Caco-2 (cell line): ENCODE measurements around the gene USP13. TPM values are rescaled to one million over a fixed set of nuclear protein-coding genes. Genes with fewer than 3 reads are reported as not detected.

Experiments
- BruUV-seq: library from RNA; stranded (reverse); fragments of 400-500 nt; replicated peaks from 2 replicates; lab custom pipeline; 2021; lab: Mats Ljungman, UMichigan
- CTCF ChIA-PET: fragments of 300-600 bp; sonication (Branson Sonifier 250); formaldehyde crosslinking; loops from one replicate; lab custom pipeline; 2022; ENCODE audit warnings: antibody characterized with exemption; lab: Charles Lee
- POLR2A ChIA-PET: fragments of 300-600 bp; sonication (Branson Sonifier 250); formaldehyde crosslinking; loops from one replicate; lab custom pipeline; 2022; ENCODE audit warnings: antibody characterized with exemption; lab: Charles Lee
- DNase-seq, 2 experiments: peaks; one replicate each; pipeline versions ENCODE4 v3.0.0 to v3.0.0-alpha.2; 2020 to 2022
- H3K27me3 ChIP-seq: replicated peaks from 2 replicates; pipeline ENCODE4 v1.6.0; 2011; ENCODE audit warnings: low read length; ENCODE audit not compliant: control insufficient read depth, insufficient read depth
- H3K36me3 ChIP-seq: 2 replicates; pipeline ENCODE4 v1.5.1; 2011; ENCODE audit warnings: low read length; ENCODE audit not compliant: control insufficient read depth, insufficient read depth
- H3K4me1 ChIP-seq: fragments of 250-450 bp; sonication (Bioruptor Pico); 2 replicates; pipeline ENCODE4 v1.5.1; 2020; ENCODE audit warnings: mild to moderate bottlenecking
- H3K4me3 ChIP-seq: 2 replicates; pipeline ENCODE4 v1.5.1; 2011; ENCODE audit warnings: low read depth, mild to moderate bottlenecking, control low read depth, low read length
- H3K9me3 ChIP-seq: fragments of 250-450 bp; sonication (Bioruptor Pico); 2 replicates; pipeline ENCODE4 v1.5.1; 2020; ENCODE audit warnings: mild to moderate bottlenecking, moderate library complexity
- H3K27ac Mint-ChIP-seq: one replicate; pipeline ENCODE4 v1.8.0; 2022; ENCODE audit warnings: mixed read lengths; ENCODE audit not compliant: unreplicated experiment
- H3K27me3 Mint-ChIP-seq: one replicate; pipeline ENCODE4 v1.8.0; 2022; ENCODE audit warnings: mixed read lengths; ENCODE audit not compliant: insufficient read depth, unreplicated experiment
- H3K36me3 Mint-ChIP-seq: one replicate; pipeline ENCODE4 v1.8.0; 2022; ENCODE audit warnings: mild to moderate bottlenecking, mixed read lengths; ENCODE audit not compliant: insufficient read depth, unreplicated experiment
- H3K4me1 Mint-ChIP-seq: one replicate; pipeline ENCODE4 v1.8.0; 2022; ENCODE audit warnings: low read depth, mixed read lengths; ENCODE audit not compliant: unreplicated experiment
- H3K4me3 Mint-ChIP-seq: one replicate; pipeline ENCODE4 v1.8.0; 2022; ENCODE audit warnings: mild to moderate bottlenecking, moderate library complexity, mixed read lengths; ENCODE audit not compliant: unreplicated experiment
- H3K9me3 Mint-ChIP-seq: one replicate; pipeline ENCODE4 v1.8.0; 2022; ENCODE audit warnings: mixed read lengths; ENCODE audit not compliant: unreplicated experiment
- CTCF ChIP-seq, 2 experiments: fragments of 200-600 bp in 1 of 2; IDR thresholded peaks; 1 replicate in 1 of 2; 2 replicates in 1 of 2; pipeline versions ENCODE4 v1.5.1 to v1.8.0; 2011 to 2022; ENCODE audit warnings: antibody characterized with exemption in 1 of 2, control low read depth in 1 of 2, inconsistent platforms in 1 of 2, low read depth in 1 of 2, low read length in 1 of 2, mild to moderate bottlenecking in 1 of 2, moderate library complexity in 1 of 2; ENCODE audit not compliant: insufficient read depth in 1 of 2, severe bottlenecking in 1 of 2, unreplicated experiment in 1 of 2
- intact Hi-C: fragments of 100-400 bp; cut with micrococcal nuclease; formaldehyde crosslinking; loops from one replicate; pipeline ENCODE4 v1.10.0; 2022; ENCODE audit not compliant: unreplicated experiment
- total RNA-seq: library from RNA; stranded (reverse); gene quantifications from 2 replicates; pipeline ENCODE4 v1.2.3, GENCODE V29; 2022

The USP13 gene
- total RNA-seq, 1 experiment from 2014 or later, result 16.2 TPM

- Histone ChIP-seq H3K36me3 (no peaks in the 10 kb centered on the region), H3K4me3 (no peak overlapping the region), H3K4me1 (no peaks in the 10 kb centered on the region; the same call in 1 of the 2 replicates), H3K9me3 (no peaks in the 10 kb centered on the region), H3K27me3 (no peaks in the 10 kb centered on the region)
- no peak overlapping the region for H3K27ac Mint-ChIP-seq
- no peaks in the 10 kb centered on the region for H3K9me3 Mint-ChIP-seq
- TF ChIP-seq CTCF (IDR thresholded peaks at IDR 0.05; ENCODE audit: insufficient read depth in 1 of 2, low read depth in 1 of 2, low read length in 1 of 2, severe bottlenecking in 1 of 2, unreplicated experiment in 1 of 2), result no peak
- intact Hi-C loops, result no loop called here
- peaks cover 6% of the 10 kb centered on the region for H3K36me3 Mint-ChIP-seq
- POLR2A ChIA-PET, result no interaction called here
- H3K27me3 Mint-ChIP-seq, result no peaks in the 10 kb centered on the region
- H3K4me1 Mint-ChIP-seq, result peaks cover 16% of the 10 kb centered on the region
- no peak overlapping the region for H3K4me3 Mint-ChIP-seq
- CTCF ChIA-PET, result no interaction called here
- BruUV-seq, result no TSS peak
- no peak for DNase-seq
Observed at GRCh38 chr3:179661777-179662176, 8.9 kb downstream of the USP13 start.

- no peak for DNase-seq
- Histone ChIP-seq H3K4me1 (no peaks in the 10 kb centered on the region; the same call in 1 of the 2 replicates), H3K27me3 (no peaks in the 10 kb centered on the region), H3K4me3 (no peak overlapping the region), H3K9me3 (no peaks in the 10 kb centered on the region), H3K36me3 (no peaks in the 10 kb centered on the region)
- no peak for TF ChIP-seq CTCF (IDR thresholded peaks at IDR 0.05; ENCODE audit: insufficient read depth in 1 of 2, low read depth in 1 of 2, low read length in 1 of 2, severe bottlenecking in 1 of 2, unreplicated experiment in 1 of 2)
- no peak overlapping the region for H3K27ac Mint-ChIP-seq
- no TSS peak for BruUV-seq
- no peak overlapping the region for H3K4me3 Mint-ChIP-seq
- intact Hi-C loops, result no loop called here
- H3K27me3 Mint-ChIP-seq, result no peaks in the 10 kb centered on the region
- H3K9me3 Mint-ChIP-seq, result no peaks in the 10 kb centered on the region
- CTCF ChIA-PET, result interaction anchor here (0.7 to 1.1 kb wide), 2 partner anchors 10 to 13 kb away, joined by 3 to 4 read pairs; partner anchors contain the start of gene USP13
- peaks cover 4% of the 10 kb centered on the region for H3K36me3 Mint-ChIP-seq
- POLR2A ChIA-PET, result no interaction called here
- peaks cover 14% of the 10 kb centered on the region for H3K4me1 Mint-ChIP-seq
Observed at GRCh38 chr3:179663093-179663492, 10.3 kb downstream of the USP13 start.

GRCh38 chr3:179666030-179666429, 13.2 kb downstream of the USP13 start:
- H3K4me3 ChIP-seq, result no peak overlapping the region
- ChIA-PET CTCF (no interaction called here), POLR2A (no interaction called here)
- DNase-seq, result no peak
- H3K4me1 Mint-ChIP-seq, result peaks cover 15% of the 10 kb centered on the region
- no peaks in the 10 kb centered on the region; the same call in 1 of the 2 replicates for H3K4me1 ChIP-seq
- no peak overlapping the region for H3K4me3 Mint-ChIP-seq
- no peaks in the 10 kb centered on the region for H3K27me3 Mint-ChIP-seq
- no peak for TF ChIP-seq CTCF (IDR thresholded peaks at IDR 0.05; ENCODE audit: insufficient read depth in 1 of 2, low read depth in 1 of 2, low read length in 1 of 2, severe bottlenecking in 1 of 2, unreplicated experiment in 1 of 2)
- H3K36me3 Mint-ChIP-seq, result peaks cover 4% of the 10 kb centered on the region
- H3K27me3 ChIP-seq, result no peaks in the 10 kb centered on the region
- BruUV-seq, result no TSS peak
- no peaks in the 10 kb centered on the region for H3K36me3 ChIP-seq
- H3K9me3 Mint-ChIP-seq, result no peaks in the 10 kb centered on the region
- H3K9me3 ChIP-seq, result no peaks in the 10 kb centered on the region
- intact Hi-C loops, result no loop called here
- no peak overlapping the region for H3K27ac Mint-ChIP-seq
